H9 (cell line): ENCODE data around the gene MCM8. TPM values are rescaled to one million over a fixed set of nuclear protein-coding genes. Genes with fewer than 3 reads are reported as not detected.

ENCODE experiments used
- DNase-seq: peaks from one replicate; pipeline ENCODE4 v3.0.0-alpha.2; 2017
- H2AFZ ChIP-seq: one replicate; pipeline ENCODE4 v1.6.1; 2013; ENCODE audit warnings: mild to moderate bottlenecking, low read length, control low read depth, moderate library complexity
- H2AK5ac ChIP-seq: 2 replicates; pipeline ENCODE4 v1.6.1; 2013; ENCODE audit warnings: low read length, control low read depth, mixed read lengths; ENCODE audit not compliant: insufficient read length
- H2BK120ac ChIP-seq: one replicate; pipeline ENCODE4 v1.6.1; 2013; ENCODE audit warnings: low read depth, mild to moderate bottlenecking, low read length, control low read depth, inconsistent platforms; ENCODE audit not compliant: poor library complexity, severe bottlenecking
- H2BK12ac ChIP-seq: 2 replicates; pipeline ENCODE4 v1.6.1; 2013; ENCODE audit warnings: low read length, control low read depth, mixed read lengths, low read depth; ENCODE audit not compliant: insufficient read length
- H2BK15ac ChIP-seq: 2 replicates; pipeline ENCODE4 v1.6.1; 2013; ENCODE audit warnings: low read depth, low read length, control low read depth
- H2BK20ac ChIP-seq: one replicate; pipeline ENCODE4 v1.6.1; 2013; ENCODE audit warnings: low read depth, mild to moderate bottlenecking, low read length, control low read depth, inconsistent platforms; ENCODE audit not compliant: poor library complexity, severe bottlenecking
- H2BK5ac ChIP-seq: 2 replicates; pipeline ENCODE4 v1.6.1; 2013; ENCODE audit warnings: low read length, control low read depth, mixed read lengths; ENCODE audit not compliant: insufficient read length
- H3K14ac ChIP-seq: 2 replicates; pipeline ENCODE4 v1.6.1; 2013; ENCODE audit warnings: low read length, control low read depth; ENCODE audit not compliant: insufficient read depth
- H3K18ac ChIP-seq: 2 replicates; pipeline ENCODE4 v1.6.1; 2013; ENCODE audit warnings: low read depth, mild to moderate bottlenecking, mixed read lengths, low read length, control low read depth; ENCODE audit not compliant: insufficient read length
- H3K23ac ChIP-seq: 2 replicates; pipeline ENCODE4 v1.6.1; 2013; ENCODE audit warnings: low read length, control low read depth, mixed read lengths, low read depth; ENCODE audit not compliant: insufficient read length
- H3K23me2 ChIP-seq: 2 replicates; pipeline ENCODE4 v1.6.1; 2013; ENCODE audit warnings: low read depth, mild to moderate bottlenecking, mixed read lengths, low read length, control low read depth; ENCODE audit not compliant: insufficient read length, poor library complexity, severe bottlenecking
- H3K27ac ChIP-seq: 2 replicates; pipeline ENCODE4 v1.5.1; 2013; ENCODE audit warnings: low read length, control low read depth, mixed read lengths, low read depth; ENCODE audit not compliant: insufficient read length
- H3K27me3 ChIP-seq: 2 replicates; pipeline ENCODE4 v1.6.1; 2013; ENCODE audit warnings: low read length, control low read depth, inconsistent platforms; ENCODE audit not compliant: insufficient read depth
- H3K4ac ChIP-seq: 2 replicates; pipeline ENCODE4 v1.6.1; 2013; ENCODE audit warnings: low read depth, mild to moderate bottlenecking, control low read depth, inconsistent platforms, low read length, moderate library complexity
- H3K4me1 ChIP-seq: 2 replicates; pipeline ENCODE4 v1.6.1; 2013; ENCODE audit warnings: low read length, control low read depth, inconsistent platforms; ENCODE audit not compliant: insufficient read depth
- H3K4me2 ChIP-seq: 2 replicates; pipeline ENCODE4 v1.6.1; 2013; ENCODE audit warnings: low read length, control low read depth, mixed read lengths; ENCODE audit not compliant: insufficient read length, insufficient read depth
- H3K56ac ChIP-seq: 2 replicates; pipeline ENCODE4 v1.6.1; 2013; ENCODE audit warnings: low read depth, mild to moderate bottlenecking, mixed read lengths, low read length, control low read depth; ENCODE audit not compliant: insufficient read length
- H3K79me1 ChIP-seq: 2 replicates; pipeline ENCODE4 v1.6.1; 2013; ENCODE audit warnings: low read depth, mild to moderate bottlenecking, moderate library complexity, low read length, control low read depth, inconsistent platforms; ENCODE audit not compliant: insufficient read depth, poor library complexity, severe bottlenecking
- H3K79me2 ChIP-seq: 2 replicates; pipeline ENCODE4 v1.6.1; 2013; ENCODE audit warnings: low read length, control low read depth, inconsistent platforms; ENCODE audit not compliant: insufficient read depth
- H3K9ac ChIP-seq: 2 replicates; pipeline ENCODE4 v1.6.1; 2013; ENCODE audit warnings: low read length, control low read depth, mixed read lengths; ENCODE audit not compliant: insufficient read length; ENCODE audit errors: extremely low read depth
- H3K9me3 ChIP-seq: one replicate; pipeline ENCODE4 v1.6.1; 2013; ENCODE audit warnings: low read depth, low read length, inconsistent platforms; ENCODE audit not compliant: control insufficient read depth
- H3T11ph ChIP-seq: one replicate; pipeline ENCODE4 v1.6.1; 2013; ENCODE audit warnings: mild to moderate bottlenecking, low read length, control low read depth, inconsistent platforms
- H4K20me1 ChIP-seq: one replicate; pipeline ENCODE4 v1.6.1; 2013; ENCODE audit not compliant: control insufficient read depth, insufficient read length, insufficient read depth
- H4K5ac ChIP-seq: 2 replicates; pipeline ENCODE4 v1.6.1; 2013; ENCODE audit warnings: low read depth, mild to moderate bottlenecking, mixed read lengths, low read length, control low read depth; ENCODE audit not compliant: insufficient read length
- H4K8ac ChIP-seq: replicated peaks from 2 replicates; pipeline ENCODE4 v1.6.1; 2013; ENCODE audit warnings: low read length, control low read depth, mixed read lengths, low read depth; ENCODE audit not compliant: insufficient read length
- H4K91ac ChIP-seq: 2 replicates; pipeline ENCODE4 v1.6.1; 2013; ENCODE audit warnings: low read depth, mild to moderate bottlenecking, moderate library complexity, mixed read lengths, low read length, control low read depth; ENCODE audit not compliant: insufficient read length
- H3K27ac Mint-ChIP-seq, 3 experiments: 2 replicates in 2 of 3; 3 replicates in 1 of 3; pipeline ENCODE4 v1.8.0; 2020 to 2021; ENCODE audit warnings: mixed read lengths in 3 of 3, mild to moderate bottlenecking in 1 of 3, moderate library complexity in 1 of 3
- H3K27me3 Mint-ChIP-seq: 2 replicates; pipeline ENCODE4 v1.8.0; 2021; ENCODE audit warnings: low read depth, mild to moderate bottlenecking, moderate library complexity, mixed read lengths
- H3K36me3 Mint-ChIP-seq, 3 experiments: 2 replicates in 2 of 3; 3 replicates in 1 of 3; pipeline ENCODE4 v1.8.0; 2020 to 2021; ENCODE audit warnings: low read depth in 3 of 3, mixed read lengths in 3 of 3; ENCODE audit not compliant: insufficient read depth in 1 of 3
- H3K4me1 Mint-ChIP-seq, 2 experiments: 2 replicates each; pipeline ENCODE4 v1.8.0; 2020; ENCODE audit warnings: mixed read lengths in 2 of 2
- H3K4me3 Mint-ChIP-seq, 2 experiments: 2 replicates in 1 of 2; 3 replicates in 1 of 2; pipeline ENCODE4 v1.8.0; 2020 to 2021; ENCODE audit warnings: mild to moderate bottlenecking in 2 of 2, mixed read lengths in 2 of 2, moderate library complexity in 1 of 2
- H3K9me3 Mint-ChIP-seq, 2 experiments: 2 replicates in 1 of 2; 3 replicates in 1 of 2; pipeline ENCODE4 v1.8.0; 2020; ENCODE audit warnings: mild to moderate bottlenecking in 2 of 2, mixed read lengths in 2 of 2, moderate library complexity in 1 of 2
- WGBS: extraction: QIAGEN DNeasy Blood & Tissue Kit; methylation state at CpG from one replicate; pipeline ENCODE4 v1.1.7; 2013; ENCODE audit warnings: missing lambda C conversion rate, low lambda C conversion rate, mixed read lengths; ENCODE audit not compliant: insufficient read length; ENCODE audit errors: extremely low coverage; 5-methylcytosine and 5-hydroxymethylcytosine counted together
- total RNA-seq: library from RNA; stranded (reverse); gene quantifications from 2 replicates; pipeline ENCODE4 v1.2.1, GENCODE V29; 2021
- TF ChIP-seq, protein P1 (sequence below): fragments of 200-600 bp; sonication (generic); conservative IDR thresholded peaks from 3 replicates; pipeline ENCODE4 v1.8.0; 2021; ENCODE audit warnings: antibody characterized with exemption, mild to moderate bottlenecking

MCM8 gene
- total RNA-seq, 1 experiment from 2014 or later, result 32.2 TPM

DNA sequence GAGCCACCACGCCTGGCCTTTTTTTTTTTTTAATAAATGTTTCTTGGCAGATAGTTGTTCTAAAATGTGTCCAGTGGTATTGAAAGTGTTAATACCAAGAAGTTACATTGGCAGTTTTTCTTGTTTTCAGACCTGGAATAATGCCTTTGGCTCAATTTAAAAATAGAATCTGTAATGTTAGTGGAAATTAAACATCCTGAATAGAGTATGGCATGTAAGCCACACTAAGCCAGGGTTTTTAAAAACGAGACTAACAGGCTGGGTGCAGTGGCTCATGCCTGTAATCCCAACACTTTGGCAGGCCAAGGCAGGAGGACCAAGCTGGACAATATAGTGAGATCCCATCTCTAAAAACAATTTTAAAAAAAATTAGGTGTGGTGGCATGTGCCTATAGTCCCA is 25.3 kb downstream of the MCM8 start:
- Histone ChIP-seq H3K4me1 (no peaks in the 10 kb centered on the region), H4K20me1 (no peaks in the 10 kb centered on the region), H4K5ac (no peak overlapping the region), H3K23ac (no peak overlapping the region), H3K79me2 (no peaks in the 10 kb centered on the region), H2AFZ (no peak overlapping the region), H4K91ac (no peak overlapping the region), H2AK5ac (no peak overlapping the region), H3K79me1 (no peaks in the 10 kb centered on the region), H2BK12ac (no peak overlapping the region), H3K14ac (no peak overlapping the region), H3K27me3 (no peaks in the 10 kb centered on the region; the same call in 1 of the 2 replicates), H3K4me2 (no peak overlapping the region), H3K27ac (no peak overlapping the region), H3K4ac (no peak overlapping the region), H3K18ac (no peak overlapping the region), H3K56ac (no peak overlapping the region), H4K8ac (no peak overlapping the region), H2BK120ac (no peak overlapping the region), H2BK5ac (no peak overlapping the region), H3T11ph (no peak overlapping the region), H3K23me2 (no peaks in the 10 kb centered on the region), H3K9ac (no peak overlapping the region), H2BK15ac (no peak overlapping the region), H3K9me3 (no peaks in the 10 kb centered on the region), H2BK20ac (no peak overlapping the region)
- peaks cover 9 to 10% of the 10 kb centered on the region in 2 experiments for H3K4me1 Mint-ChIP-seq
- TF ChIP-seq, protein P1, sequence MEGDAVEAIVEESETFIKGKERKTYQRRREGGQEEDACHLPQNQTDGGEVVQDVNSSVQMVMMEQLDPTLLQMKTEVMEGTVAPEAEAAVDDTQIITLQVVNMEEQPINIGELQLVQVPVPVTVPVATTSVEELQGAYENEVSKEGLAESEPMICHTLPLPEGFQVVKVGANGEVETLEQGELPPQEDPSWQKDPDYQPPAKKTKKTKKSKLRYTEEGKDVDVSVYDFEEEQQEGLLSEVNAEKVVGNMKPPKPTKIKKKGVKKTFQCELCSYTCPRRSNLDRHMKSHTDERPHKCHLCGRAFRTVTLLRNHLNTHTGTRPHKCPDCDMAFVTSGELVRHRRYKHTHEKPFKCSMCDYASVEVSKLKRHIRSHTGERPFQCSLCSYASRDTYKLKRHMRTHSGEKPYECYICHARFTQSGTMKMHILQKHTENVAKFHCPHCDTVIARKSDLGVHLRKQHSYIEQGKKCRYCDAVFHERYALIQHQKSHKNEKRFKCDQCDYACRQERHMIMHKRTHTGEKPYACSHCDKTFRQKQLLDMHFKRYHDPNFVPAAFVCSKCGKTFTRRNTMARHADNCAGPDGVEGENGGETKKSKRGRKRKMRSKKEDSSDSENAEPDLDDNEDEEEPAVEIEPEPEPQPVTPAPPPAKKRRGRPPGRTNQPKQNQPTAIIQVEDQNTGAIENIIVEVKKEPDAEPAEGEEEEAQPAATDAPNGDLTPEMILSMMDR, result no peak
- H3K27me3 Mint-ChIP-seq, result peaks cover 26% of the 10 kb centered on the region
- no CpG with 5 or more reads among the region's 2 CpGs for WGBS
- H3K27ac Mint-ChIP-seq, result no peak overlapping the region
- no peak overlapping the region for H3K4me3 Mint-ChIP-seq
- H3K9me3 Mint-ChIP-seq, result no peaks in the 10 kb centered on the region
- DNase-seq, result no peak
- H3K36me3 Mint-ChIP-seq, result peaks cover 25 to 78% (median 67%) of the 10 kb centered on the region in 3 experiments; a peak in 6 of 7 replicates
